HEK293 (cell line): Measurements from ENCODE around the gene HTRA2.

Experiments used
- CTCF ChIA-PET: fragments of 350-600 bp; formaldehyde crosslinking; extraction: SDS; loops from one replicate; lab custom pipeline; 2021; ENCODE audit warnings: antibody characterized with exemption; lab: Yijun Ruan, JAX
- POLR2A ChIA-PET: fragments of 300-600 bp; formaldehyde crosslinking; extraction: SDS; loops from one replicate; lab custom pipeline; 2020; ENCODE audit warnings: antibody characterized with exemption, inconsistent platforms; lab: Yijun Ruan, JAX
- H3K27ac ChIP-seq: fragments of 200-500 bp; sonication (Bioruptor generic); 2 replicates; pipeline ENCODE4 v1.5.1; 2014; ENCODE audit warnings: low read depth, low read length, control low read depth, inconsistent platforms; ENCODE audit errors: extremely low read depth
- H3K36me3 ChIP-seq, 2 experiments: fragments of 200-500 bp in 1 of 2; sonication (Bioruptor generic) in 1 of 2; 1 replicate in 1 of 2; 2 replicates in 1 of 2; pipeline ENCODE4 v1.5.1; 2014 to 2017; ENCODE audit warnings: inconsistent platforms in 2 of 2, low read length in 2 of 2; ENCODE audit not compliant: control insufficient read depth in 2 of 2, insufficient read depth in 1 of 2
- H3K4me1 ChIP-seq: fragments of 200-500 bp; sonication (Bioruptor generic); 2 replicates; pipeline ENCODE4 v1.5.1; 2014; ENCODE audit warnings: mild to moderate bottlenecking, low read length, inconsistent platforms; ENCODE audit not compliant: control insufficient read depth, insufficient read depth
- H3K4me3 ChIP-seq: 2 replicates; pipeline ENCODE4 v1.5.1; 2011; ENCODE audit warnings: low read depth, mild to moderate bottlenecking, control low read depth, low read length, moderate library complexity
- H3K9me3 ChIP-seq: fragments of 200-500 bp; sonication (Bioruptor generic); 2 replicates; pipeline ENCODE4 v1.5.1; 2014; ENCODE audit warnings: low read depth, low read length, inconsistent platforms; ENCODE audit not compliant: control insufficient read depth, insufficient read depth
- AEBP2 ChIP-seq: fragments of 450-650 bp; formaldehyde crosslinking; IDR thresholded peaks from 2 replicates; pipeline ENCODE4 v1.5.1; 2016; ENCODE audit warnings: missing biosample characterization, missing genetic modification characterization, borderline replicate concordance
- HOXC10 ChIP-seq: sonication (generic); formaldehyde crosslinking; IDR thresholded peaks from 2 replicates; pipeline ENCODE4 v1.8.1; 2023; ENCODE audit warnings: mild to moderate bottlenecking, missing genetic modification reagents
- MYNN ChIP-seq: fragments of 450-650 bp; formaldehyde crosslinking; IDR thresholded peaks from 2 replicates; pipeline ENCODE4 v1.5.1; 2016; ENCODE audit warnings: missing biosample characterization, missing genetic modification characterization, borderline replicate concordance
- RBAK ChIP-seq: fragments of 450-650 bp; formaldehyde crosslinking; IDR thresholded peaks from 2 replicates; pipeline ENCODE4 v1.5.1; 2016; ENCODE audit warnings: missing biosample characterization, missing genetic modification characterization
- SALL2 ChIP-seq: fragments of 450-650 bp; formaldehyde crosslinking; IDR thresholded peaks from 2 replicates; pipeline ENCODE4 v1.5.0; 2017; ENCODE audit warnings: missing biosample characterization, mild to moderate bottlenecking, missing genetic modification characterization, borderline replicate concordance
- SCRT1 ChIP-seq: fragments of 450-650 bp; formaldehyde crosslinking; IDR thresholded peaks from 2 replicates; pipeline ENCODE4 v1.5.1; 2016; ENCODE audit warnings: missing biosample characterization, missing genetic modification characterization, borderline replicate concordance
- WT1 ChIP-seq: fragments of 450-650 bp; formaldehyde crosslinking; IDR thresholded peaks from 2 replicates; pipeline ENCODE4 v1.5.1; 2016; ENCODE audit warnings: missing biosample characterization, missing genetic modification characterization
- YY2 ChIP-seq: fragments of 450-650 bp; formaldehyde crosslinking; IDR thresholded peaks from 2 replicates; pipeline ENCODE4 v1.5.1; 2016; ENCODE audit warnings: missing biosample characterization, missing genetic modification characterization
- ZBTB44 ChIP-seq: fragments of 450-650 bp; IDR thresholded peaks from 2 replicates; pipeline ENCODE4 v1.5.1; 2018; ENCODE audit warnings: missing biosample characterization, mild to moderate bottlenecking, missing genetic modification characterization
- ZBTB8A ChIP-seq: fragments of 450-650 bp; formaldehyde crosslinking; IDR thresholded peaks from 2 replicates; pipeline ENCODE4 v1.5.1; 2016; ENCODE audit warnings: missing biosample characterization, missing genetic modification characterization
- ZNF18 ChIP-seq: fragments of 450-650 bp; formaldehyde crosslinking; IDR thresholded peaks from 2 replicates; pipeline ENCODE4 v1.5.1; 2016; ENCODE audit warnings: missing biosample characterization, missing genetic modification characterization
- ZNF2 ChIP-seq: fragments of 450-650 bp; formaldehyde crosslinking; IDR thresholded peaks from 2 replicates; pipeline ENCODE4 v1.5.1; 2016; ENCODE audit warnings: missing biosample characterization, missing genetic modification characterization
- ZNF341 ChIP-seq: fragments of 450-650 bp; formaldehyde crosslinking; IDR thresholded peaks from 2 replicates; pipeline ENCODE4; 2016; ENCODE audit warnings: low read depth, missing biosample characterization, missing genetic modification characterization
- ZNF404 ChIP-seq: fragments of 450-650 bp; formaldehyde crosslinking; IDR thresholded peaks from 2 replicates; pipeline ENCODE4 v1.5.1; 2017; ENCODE audit warnings: missing biosample characterization, missing genetic modification characterization
- ZNF416 ChIP-seq: fragments of 450-650 bp; formaldehyde crosslinking; IDR thresholded peaks from 2 replicates; pipeline ENCODE4 v1.5.1; 2016; ENCODE audit warnings: missing biosample characterization, missing genetic modification characterization
- ZNF426 ChIP-seq: fragments of 450-650 bp; formaldehyde crosslinking; IDR thresholded peaks from 2 replicates; pipeline ENCODE4 v1.5.1; 2017; ENCODE audit warnings: missing biosample characterization, missing genetic modification characterization, mild to moderate bottlenecking, inconsistent platforms, moderate library complexity
- ZNF433 ChIP-seq: fragments of 450-650 bp; formaldehyde crosslinking; IDR thresholded peaks from 2 replicates; pipeline ENCODE4 v1.5.1; 2016; ENCODE audit warnings: missing biosample characterization, missing genetic modification characterization, low read depth
- ZNF488 ChIP-seq: fragments of 450-650 bp; formaldehyde crosslinking; IDR thresholded peaks from 2 replicates; pipeline ENCODE4 v1.5.1; 2016; ENCODE audit warnings: missing biosample characterization, missing genetic modification characterization
- ZNF621 ChIP-seq: fragments of 450-650 bp; formaldehyde crosslinking; IDR thresholded peaks from 2 replicates; pipeline ENCODE4 v1.5.1; 2017; ENCODE audit warnings: missing biosample characterization, missing genetic modification characterization
- ZNF626 ChIP-seq: fragments of 450-650 bp; sonication (Bioruptor Pico); formaldehyde crosslinking; IDR thresholded peaks from 2 replicates; pipeline ENCODE4 v1.5.1; 2018; ENCODE audit warnings: missing biosample characterization, missing genetic modification characterization, inconsistent platforms
- ZNF629 ChIP-seq: fragments of 450-650 bp; formaldehyde crosslinking; IDR thresholded peaks from 2 replicates; pipeline ENCODE4 v1.5.1; 2017; ENCODE audit warnings: missing biosample characterization, missing genetic modification characterization
- ZNF658 ChIP-seq: fragments of 450-650 bp; formaldehyde crosslinking; IDR thresholded peaks from 2 replicates; pipeline ENCODE4; 2016; ENCODE audit warnings: missing biosample characterization, missing genetic modification characterization
- ZNF660 ChIP-seq: fragments of 450-650 bp; IDR thresholded peaks from 2 replicates; pipeline ENCODE4 v1.5.1; 2018; ENCODE audit warnings: missing biosample characterization, mild to moderate bottlenecking, missing genetic modification characterization
- ZNF670 ChIP-seq: fragments of 450-650 bp; formaldehyde crosslinking; IDR thresholded peaks from 2 replicates; pipeline ENCODE4 v1.5.1; 2016; ENCODE audit warnings: missing biosample characterization, missing genetic modification characterization, low read depth
- ZNF707 ChIP-seq: fragments of 450-650 bp; formaldehyde crosslinking; IDR thresholded peaks from 2 replicates; pipeline ENCODE4 v1.5.1; 2016; ENCODE audit warnings: missing biosample characterization, missing genetic modification characterization
- TF ChIP-seq, protein P1 (sequence below): fragments of 450-650 bp; formaldehyde crosslinking; IDR thresholded peaks from 2 replicates; pipeline ENCODE4 v1.5.1; 2016; ENCODE audit warnings: missing biosample characterization, missing genetic modification characterization

The HTRA2 gene

DNA sequence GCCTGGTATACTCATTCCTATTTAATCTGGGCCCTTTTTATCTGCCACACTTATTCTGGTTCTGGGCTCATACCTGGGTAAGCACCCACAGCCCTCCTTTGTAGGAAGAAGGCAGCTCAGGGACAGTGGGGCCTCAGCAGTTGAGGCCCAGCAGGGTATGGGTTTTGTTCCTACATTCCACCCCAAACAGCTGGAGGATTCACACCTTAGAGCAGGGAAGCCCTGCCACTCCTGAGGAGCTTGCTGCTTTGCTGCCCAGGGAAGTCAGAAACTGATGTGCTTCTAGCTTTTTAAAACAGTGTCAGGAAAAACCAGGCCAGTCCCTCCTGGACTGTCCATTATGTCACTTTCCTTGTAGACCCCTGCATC is 29.2 kb upstream of the HTRA2 start:
- H3K4me1 ChIP-seq: no peaks in the 10 kb centered on the region
- peaks cover under 1 to 15% of the 10 kb centered on the region in 2 experiments; a peak in 2 of 3 replicates for H3K36me3 ChIP-seq
- no peak for TF ChIP-seq ZNF621 (tag by site-specific recombination)
- no peak for TF ChIP-seq AEBP2 (tag by site-specific recombination)
- no peak for TF ChIP-seq HOXC10 (CRISPR knock-in tag)
- TF ChIP-seq ZBTB8A (tag by site-specific recombination): no peak
- TF ChIP-seq ZNF426 (tag by site-specific recombination): no peak
- TF ChIP-seq MYNN (tag by site-specific recombination): no peak
- ChIA-PET CTCF (interaction anchor here (0.7 to 1.0 kb wide), 4 partner anchors 18 to 140 kb away, joined by 3 to 4 read pairs (median 4); partner anchors contain the start of genes CCDC142 and TTC31), POLR2A (interaction anchor here (1.2 to 1.6 kb wide), 2 partner anchors 10 to 18 kb away, joined by 3 to 7 read pairs; partner anchors contain the start of genes CCDC142 and TTC31)
- no peaks in the 10 kb centered on the region for H3K9me3 ChIP-seq
- H3K27ac ChIP-seq: no peak overlapping the region
- no peak overlapping the region for H3K4me3 ChIP-seq

GRCh38 chr2:74501335-74502071 is 28.2 kb upstream of the HTRA2 start:
- Histone ChIP-seq H3K4me3 (no peak overlapping the region), H3K36me3 (peaks cover 4 to 20% of the 10 kb centered on the region in 2 experiments; a peak in 2 of 3 replicates), H3K9me3 (no peaks in the 10 kb centered on the region), H3K27ac (no peak overlapping the region), H3K4me1 (no peaks in the 10 kb centered on the region)
- ChIA-PET CTCF (interaction anchor here (0.8 to 1.4 kb wide), 2 partner anchors 9 to 85 kb away, joined by 3 to 5 read pairs; no protein-coding TSS in a partner anchor), POLR2A (interaction anchor here (0.6 to 1.6 kb wide), 4 partner anchors 9 to 19 kb away, joined by 3 to 7 read pairs (median 4); partner anchors contain the start of genes CCDC142 and TTC31)
- TF ChIP-seq ZNF626 (tag by site-specific recombination) (no peak), ZNF404 (tag by site-specific recombination) (no peak), ZNF341 (peak; percentile 67), ZNF488 (tag by site-specific recombination) (no peak), ZNF658 (no peak), ZNF2 (tag by site-specific recombination) (no peak), ZNF629 (tag by site-specific recombination) (no peak), ZNF707 (no peak), RBAK (tag by site-specific recombination) (no peak), YY2 (no peak), ZNF660 (tag by site-specific recombination) (no peak), ZNF670 (no peak), SCRT1 (tag by site-specific recombination) (no peak), ZNF18 (tag by site-specific recombination) (no peak), WT1 (tag by site-specific recombination) (no peak), ZBTB44 (tag by site-specific recombination) (peak; percentile 72), ZNF433 (tag by site-specific recombination) (no peak), SALL2 (tag by site-specific recombination) (no peak), ZNF416 (tag by site-specific recombination) (no peak)
- TF ChIP-seq, protein P1, sequence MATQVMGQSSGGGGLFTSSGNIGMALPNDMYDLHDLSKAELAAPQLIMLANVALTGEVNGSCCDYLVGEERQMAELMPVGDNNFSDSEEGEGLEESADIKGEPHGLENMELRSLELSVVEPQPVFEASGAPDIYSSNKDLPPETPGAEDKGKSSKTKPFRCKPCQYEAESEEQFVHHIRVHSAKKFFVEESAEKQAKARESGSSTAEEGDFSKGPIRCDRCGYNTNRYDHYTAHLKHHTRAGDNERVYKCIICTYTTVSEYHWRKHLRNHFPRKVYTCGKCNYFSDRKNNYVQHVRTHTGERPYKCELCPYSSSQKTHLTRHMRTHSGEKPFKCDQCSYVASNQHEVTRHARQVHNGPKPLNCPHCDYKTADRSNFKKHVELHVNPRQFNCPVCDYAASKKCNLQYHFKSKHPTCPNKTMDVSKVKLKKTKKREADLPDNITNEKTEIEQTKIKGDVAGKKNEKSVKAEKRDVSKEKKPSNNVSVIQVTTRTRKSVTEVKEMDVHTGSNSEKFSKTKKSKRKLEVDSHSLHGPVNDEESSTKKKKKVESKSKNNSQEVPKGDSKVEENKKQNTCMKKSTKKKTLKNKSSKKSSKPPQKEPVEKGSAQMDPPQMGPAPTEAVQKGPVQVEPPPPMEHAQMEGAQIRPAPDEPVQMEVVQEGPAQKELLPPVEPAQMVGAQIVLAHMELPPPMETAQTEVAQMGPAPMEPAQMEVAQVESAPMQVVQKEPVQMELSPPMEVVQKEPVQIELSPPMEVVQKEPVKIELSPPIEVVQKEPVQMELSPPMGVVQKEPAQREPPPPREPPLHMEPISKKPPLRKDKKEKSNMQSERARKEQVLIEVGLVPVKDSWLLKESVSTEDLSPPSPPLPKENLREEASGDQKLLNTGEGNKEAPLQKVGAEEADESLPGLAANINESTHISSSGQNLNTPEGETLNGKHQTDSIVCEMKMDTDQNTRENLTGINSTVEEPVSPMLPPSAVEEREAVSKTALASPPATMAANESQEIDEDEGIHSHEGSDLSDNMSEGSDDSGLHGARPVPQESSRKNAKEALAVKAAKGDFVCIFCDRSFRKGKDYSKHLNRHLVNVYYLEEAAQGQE (tag by site-specific recombination): peak; percentile 87
